GM21786 (cell line): ENCODE results near the gene SLC6A9.

Experiments
- ATAC-seq: cut with Tn5 transposase; IDR thresholded peaks from one replicate; pipeline ENCODE4 v1.9.1; 2021; ENCODE audit not compliant: unreplicated experiment

Gene SLC6A9

DNA sequence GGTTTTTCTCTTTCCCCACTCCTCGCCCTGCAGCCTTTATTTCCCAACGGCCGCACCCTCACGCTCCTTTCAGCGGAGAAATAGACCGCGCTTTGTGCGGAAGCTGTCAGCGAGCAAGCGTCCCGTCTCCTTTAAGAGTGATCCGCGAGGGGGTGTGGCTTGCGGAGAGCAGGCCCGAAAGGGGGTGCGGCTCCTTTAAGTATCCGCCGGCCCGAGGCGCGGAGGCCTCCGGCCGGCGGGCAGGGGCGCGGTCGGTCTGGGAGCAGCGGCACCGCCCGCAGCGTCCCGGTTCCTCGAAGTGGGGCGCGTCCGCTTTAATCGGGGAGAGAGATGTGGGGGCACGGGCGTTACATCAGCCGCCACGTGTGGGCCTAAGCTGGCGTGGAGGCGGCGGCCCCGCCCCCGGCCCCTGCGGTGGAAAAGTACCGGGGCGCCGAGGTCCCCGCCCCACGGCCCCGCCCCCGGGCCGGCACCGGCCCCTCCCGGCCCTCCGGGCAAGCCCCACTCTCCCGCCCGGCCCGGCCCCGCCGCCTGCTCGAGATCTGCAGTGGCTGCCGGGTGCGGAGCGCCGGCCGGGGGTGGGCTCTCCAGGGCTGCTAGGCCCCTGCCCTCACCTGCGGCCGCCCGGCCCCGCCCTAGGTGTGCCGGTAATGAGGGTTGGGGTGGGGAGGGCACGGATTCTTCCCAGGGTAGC, 1.2 kb downstream of the SLC6A9 start:
- ATAC-seq = peak; percentile 80

DNA sequence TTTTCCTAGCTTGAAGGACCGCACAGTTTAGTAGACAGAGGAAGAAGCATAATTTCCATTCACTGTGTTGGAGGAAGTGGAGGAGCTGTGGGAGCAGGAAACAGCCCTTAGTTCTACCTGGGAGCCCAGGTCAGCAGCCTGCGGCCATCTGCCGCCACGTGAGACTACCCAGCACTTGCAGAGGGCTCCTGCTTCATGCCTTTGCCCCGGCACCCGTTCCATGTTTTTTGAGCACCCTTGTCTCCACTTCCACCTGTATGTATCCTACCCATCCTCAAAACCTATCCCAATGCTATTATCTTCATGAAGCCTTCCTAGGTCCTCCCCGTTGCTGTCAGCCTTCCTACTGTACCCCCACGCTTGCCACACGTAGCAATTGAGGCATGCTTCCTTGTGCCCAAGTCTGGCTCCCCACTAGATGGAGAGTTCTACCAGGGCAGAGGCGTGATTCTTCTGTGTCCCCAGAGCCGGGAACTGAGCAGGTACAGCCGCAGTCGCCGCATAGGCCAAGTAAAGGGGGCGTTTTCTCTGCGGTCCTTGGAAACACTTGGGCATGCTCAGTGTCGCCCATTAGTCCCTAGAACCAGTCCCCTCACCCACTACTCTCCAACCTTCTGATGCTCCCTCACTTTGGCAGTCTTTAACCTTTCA, 1.9 kb downstream of the SLC6A9 start:
- ATAC-seq = peak; percentile 25

DNA sequence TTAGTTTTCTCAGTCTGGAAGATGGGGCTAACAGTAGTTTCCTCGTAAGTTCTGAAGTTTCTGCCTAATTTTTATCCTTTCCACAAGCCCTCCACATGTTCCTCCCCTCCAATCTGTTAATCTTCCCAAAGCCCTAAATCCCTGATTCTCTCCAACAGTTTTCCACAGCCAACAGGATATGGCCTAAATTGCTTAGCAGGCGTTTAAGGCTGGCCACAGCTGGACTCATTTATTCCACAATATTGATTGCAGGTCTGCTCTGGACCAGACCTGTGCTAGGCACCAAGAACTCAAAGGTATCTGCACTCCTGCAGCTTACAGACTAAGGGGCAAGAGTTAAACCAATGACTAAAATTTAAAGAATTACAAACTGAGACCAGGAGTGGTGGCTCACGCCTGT, 3.9 kb downstream of the SLC6A9 start:
- ATAC-seq = no peak

DNA sequence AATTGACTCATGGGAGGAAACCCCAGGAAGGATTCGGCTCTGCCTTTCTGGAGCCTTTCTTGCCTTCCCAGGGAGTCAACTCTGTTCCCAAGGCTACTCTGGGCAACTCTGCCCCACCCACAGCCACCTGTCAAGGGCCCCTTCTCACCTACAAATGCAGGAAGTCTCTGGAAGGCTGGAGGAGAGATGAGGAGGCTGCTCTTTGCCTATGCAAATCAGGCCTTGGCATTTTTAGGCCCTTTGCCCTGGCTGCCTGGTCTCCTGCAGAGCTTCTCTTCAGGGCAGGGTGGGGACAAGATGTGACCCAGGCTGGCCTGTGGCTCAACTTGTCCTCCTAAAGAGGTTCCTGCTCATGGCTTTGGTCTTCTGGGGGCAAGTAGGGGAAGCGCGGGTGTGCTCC, 5.4 kb downstream of the SLC6A9 start:
- ATAC-seq = no peak

DNA sequence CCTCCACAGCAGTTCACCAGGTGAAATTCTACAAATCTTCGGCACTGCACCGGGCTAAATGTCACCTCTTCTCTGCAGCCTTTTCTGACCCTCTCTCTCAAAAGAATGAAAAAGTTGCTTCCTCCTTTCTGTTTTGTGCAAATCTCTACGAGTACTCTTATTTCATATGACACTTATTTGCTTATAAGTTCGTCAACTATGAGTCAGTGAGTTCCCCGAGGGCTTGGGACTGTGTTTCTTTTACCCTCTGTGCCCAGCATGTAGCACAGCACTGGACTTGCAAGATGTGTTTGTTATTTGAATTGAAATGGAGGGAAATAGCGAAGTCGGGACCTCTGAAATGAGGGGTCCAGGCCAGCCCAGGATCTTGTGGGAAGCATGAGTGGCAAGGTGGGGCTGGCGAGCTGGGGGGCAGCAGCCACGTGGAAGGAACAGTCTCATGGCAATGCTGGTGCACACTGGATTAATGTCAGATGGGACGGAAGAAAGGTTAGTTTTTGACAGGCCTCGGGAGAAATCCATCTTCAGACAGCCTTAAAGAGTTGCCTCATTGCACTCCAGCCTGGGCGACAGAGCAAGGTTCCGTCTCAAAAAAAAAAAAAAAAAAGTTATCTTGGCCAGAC, 6.2 kb downstream of the SLC6A9 start:
- no peak for ATAC-seq

DNA sequence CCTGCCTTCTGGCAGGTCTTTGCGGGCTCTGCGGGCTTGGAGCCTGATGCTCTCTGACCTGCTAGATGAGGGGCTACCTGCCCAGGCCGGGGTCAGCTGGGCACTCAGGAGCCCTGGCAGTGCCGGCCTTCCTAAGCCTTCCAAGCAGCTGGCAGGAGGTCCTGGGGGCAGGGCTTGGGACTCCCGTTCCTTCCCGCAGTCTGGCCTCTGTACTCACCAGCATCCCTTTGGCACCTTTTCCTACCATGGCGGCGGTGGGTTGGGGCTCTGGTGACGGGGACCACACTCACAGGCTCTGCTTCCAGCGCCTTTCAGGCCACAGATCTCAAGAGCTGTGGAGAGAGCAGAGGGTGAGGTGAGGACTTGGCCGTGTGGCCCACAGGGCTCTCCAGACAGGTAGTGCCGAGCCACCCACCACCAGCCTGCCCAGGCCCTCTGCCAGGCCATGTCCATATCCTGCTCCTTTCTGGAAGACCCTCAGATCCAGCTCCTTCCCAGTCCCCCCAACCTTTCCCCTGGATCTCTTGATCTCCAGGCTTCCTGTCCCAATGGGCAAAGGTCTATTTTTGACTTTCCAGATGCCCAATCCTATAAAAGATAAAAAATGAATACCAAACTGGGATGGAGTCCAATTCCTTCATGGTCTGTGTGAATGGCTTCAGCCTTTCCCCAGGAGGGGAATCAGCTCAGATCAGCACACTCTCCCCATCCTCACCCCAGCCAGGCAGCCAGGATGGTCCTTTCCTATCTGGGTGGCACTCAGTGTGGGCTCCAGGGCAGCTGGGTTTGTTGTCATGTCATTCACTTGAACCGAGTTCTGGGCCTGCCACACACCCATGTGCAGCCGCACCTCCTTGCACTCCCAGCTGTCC, 7.0 kb downstream of the SLC6A9 start:
- no peak for ATAC-seq

DNA sequence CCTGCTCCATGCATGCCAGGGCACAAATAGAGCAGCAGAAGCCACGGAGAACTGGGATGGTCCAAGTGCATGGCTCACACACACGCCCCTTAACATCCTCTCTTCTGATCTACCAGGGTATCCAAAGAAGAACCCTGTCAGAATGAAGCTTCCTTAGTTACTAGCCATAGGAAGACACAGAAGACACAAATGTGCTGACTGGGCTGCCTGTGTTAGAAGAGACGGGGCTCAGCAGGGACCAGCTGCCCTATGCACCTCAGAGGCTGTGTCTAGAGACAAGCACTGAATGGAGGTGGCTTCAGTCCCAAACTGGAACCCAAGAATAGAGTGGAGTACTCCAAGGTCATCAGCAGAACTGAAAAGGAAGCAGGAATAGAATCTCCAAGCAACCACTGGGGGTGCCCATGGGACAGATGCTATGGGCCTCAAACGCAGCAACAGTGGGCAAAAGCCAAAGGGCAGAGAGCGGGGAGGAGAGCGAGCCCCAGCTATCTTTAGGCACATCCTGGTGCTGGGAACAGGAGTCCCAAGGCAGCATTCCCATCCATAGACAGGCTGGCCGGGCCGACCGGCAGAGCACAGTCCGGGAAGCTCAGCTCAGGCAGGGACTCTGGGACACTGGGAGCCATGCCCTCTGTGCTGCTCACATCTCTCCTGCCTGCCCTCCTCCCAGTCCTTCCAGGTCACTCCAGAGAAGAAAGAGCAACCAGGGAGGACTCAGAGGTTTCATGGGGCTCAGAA, 9.5 kb downstream of the SLC6A9 start:
- no peak for ATAC-seq

DNA sequence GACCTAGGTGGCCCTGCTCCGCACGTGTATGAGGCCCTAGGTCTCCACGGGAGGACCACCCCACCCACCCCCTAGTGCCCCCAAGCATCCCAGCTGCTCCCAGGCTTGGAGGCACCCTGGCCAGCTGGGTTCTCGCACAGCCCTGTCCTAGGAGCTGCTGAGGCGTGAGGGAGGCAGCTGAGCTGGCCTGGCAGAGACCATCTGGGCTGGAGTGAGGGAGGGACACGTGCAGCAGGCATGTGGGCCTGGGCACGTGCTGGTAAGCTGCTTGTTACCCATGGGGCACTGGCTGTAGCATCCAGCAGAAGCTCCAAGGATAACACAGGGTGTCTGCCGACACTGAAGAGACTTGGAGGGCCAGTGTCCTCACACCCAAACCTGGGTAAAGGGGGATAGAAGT, 10.1 kb downstream of the SLC6A9 start:
- no peak for ATAC-seq

DNA sequence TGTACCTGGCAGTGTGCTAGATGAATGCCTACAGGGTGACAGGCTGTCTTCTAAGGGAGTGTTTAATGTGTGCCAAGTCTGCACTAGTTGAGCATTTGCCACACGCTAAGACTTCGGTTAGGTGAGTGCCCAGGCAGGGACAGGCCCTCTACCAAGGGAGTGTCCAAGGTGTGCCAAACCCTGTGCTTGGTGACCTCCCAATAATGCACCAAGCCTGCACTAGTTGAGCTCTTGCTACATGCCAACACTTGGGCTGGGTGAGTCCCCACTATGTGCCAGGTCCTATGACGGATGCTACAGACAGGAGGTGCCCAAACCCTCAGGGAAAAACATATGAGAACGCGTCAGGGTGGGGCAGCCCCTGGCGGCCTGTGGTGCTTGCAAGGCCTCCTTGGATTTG, 10.8 kb downstream of the SLC6A9 start:
- ATAC-seq = no peak

DNA sequence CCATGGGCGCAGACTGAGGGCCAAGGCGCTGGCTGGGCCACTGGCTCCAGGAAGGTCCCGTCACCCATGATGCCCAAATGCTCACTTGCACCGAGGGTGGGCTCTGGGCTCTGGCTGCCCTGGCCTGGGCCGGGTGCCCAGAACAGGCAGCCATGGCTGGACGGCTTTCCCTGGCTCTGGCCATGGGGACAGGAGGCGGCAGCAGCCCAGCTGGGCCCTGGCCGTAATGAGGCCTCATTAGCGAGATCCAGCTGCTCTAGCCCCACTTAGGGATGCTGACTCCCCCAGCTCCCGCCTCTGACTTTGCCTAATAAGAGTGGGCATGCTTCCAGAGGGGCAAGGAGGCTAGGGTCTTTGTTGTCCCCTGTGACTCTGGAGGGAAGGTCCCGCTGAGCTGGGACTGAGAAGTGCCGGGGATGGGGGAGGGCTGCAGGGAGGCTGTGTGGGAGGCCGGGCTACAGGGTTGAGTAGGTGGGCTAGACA, 11.8 kb downstream of the SLC6A9 start:
- no peak for ATAC-seq

DNA sequence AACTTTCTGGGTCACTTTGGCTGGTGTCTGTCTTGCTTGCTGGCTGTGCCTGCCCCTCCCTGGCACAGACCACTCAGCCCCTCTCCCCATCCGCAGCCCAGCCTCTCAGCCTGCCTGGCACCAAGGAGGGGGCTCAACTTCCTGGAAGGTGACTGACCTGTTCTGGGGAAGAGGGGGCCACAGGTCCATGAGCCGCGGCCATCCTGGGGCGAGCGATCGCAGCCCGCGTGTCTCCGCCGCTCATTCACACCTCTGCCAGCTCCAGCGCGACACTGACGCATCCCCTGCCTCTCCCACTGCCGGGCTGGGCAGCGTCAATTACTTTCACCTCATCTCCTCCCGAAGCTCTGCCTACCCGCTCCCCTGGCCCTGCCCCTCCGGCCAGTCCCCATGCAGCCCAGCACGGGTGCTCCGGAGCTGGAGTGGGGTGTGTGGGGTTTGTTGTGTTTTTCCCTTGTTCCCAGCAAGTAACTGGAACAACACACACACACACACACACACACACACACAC, 14.3 kb downstream of the SLC6A9 start:
- ATAC-seq = no peak

DNA sequence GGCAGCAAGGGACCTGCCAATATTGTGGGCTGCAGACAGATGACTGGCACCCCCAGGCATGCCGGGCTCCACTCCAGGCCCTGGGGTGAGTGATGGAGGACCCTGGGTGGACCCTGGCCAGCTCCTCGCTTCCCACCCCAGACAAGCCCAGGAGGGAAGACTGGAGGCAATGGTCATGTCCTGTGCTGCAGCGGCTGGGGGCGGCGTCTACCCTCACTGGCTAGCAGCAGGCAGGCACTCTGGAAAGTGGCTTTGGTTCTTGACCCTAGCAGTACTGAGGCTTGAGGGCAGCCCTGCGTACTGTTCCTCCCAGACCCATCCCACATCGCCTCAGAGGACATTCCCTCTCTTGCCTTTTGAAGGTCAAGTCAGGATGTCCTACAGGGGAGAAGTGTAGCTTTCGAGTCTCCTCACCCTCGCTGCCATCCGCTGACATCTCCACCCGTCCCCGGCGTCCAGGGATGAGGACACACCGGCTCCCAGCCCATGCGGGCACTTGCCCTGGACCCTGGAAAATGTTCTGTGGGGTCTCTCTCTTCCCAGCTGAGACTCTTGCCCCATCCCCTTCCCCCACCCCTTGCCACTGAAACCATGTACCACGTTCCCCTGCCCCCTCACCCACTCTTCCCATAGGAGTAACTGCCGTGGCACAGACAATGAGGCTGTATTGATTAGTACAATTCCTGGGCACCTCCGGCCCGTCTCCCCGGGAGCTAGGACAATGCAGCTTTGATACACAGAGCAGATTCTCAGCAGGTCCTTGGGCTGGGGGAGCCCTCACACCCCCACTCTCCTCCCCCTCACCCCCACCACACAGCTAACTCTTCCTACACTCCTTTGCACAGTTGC, 15.0 kb downstream of the SLC6A9 start:
- no peak for ATAC-seq

DNA sequence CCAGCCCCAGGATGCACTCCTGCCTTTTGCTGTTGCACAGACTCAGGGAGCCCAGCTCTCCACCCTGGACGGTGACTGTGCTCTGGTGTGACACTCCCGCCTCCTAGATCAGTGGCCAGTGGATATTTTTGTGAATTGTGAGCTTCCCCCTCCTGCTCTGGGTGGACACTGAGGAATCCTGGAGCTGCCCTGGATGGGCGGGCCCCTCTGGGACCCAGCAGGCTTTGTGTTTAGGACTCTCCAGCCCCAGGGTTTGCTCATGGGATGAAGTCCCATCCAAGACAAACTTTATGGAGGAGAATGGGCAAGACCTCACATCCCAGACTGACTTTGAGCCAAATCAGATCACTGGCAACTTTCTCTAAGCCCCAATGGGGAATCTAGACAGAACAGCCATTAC, 16.1 kb downstream of the SLC6A9 start:
- no peak for ATAC-seq

DNA sequence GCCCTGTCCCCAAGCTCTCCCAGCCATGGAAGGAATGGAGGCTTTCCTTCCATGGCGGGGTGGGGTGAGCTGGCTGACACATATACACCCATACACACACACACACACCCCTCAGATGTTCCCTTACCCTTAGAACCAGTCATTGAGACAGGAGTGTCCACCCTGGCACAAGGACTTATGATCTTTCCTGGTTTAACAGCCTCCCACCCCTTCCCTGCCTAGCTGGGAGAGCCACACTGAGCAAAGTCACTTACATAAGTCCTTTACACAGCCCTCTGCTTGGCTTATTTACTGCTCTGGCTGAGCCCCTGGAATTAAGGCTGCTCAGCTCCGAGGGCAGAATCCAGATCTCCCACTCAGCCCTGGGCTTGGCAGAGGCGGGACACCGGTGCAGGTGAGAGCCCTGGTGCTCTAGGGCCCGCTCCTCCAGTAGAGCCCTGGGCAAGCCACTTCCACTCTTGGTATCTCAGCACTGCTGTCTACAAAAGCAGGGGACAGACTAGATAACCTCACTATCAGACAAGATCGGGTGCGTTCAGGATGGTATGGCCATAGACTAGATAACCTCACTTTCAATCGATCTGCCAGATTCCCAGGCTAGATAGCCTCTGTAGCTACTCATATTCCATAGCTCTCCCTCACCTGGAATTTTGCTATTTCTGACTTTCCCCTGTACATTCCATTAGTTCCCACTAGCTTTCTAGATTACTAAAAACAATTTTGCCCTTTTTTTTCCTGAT, 16.7 kb downstream of the SLC6A9 start:
- no peak for ATAC-seq

DNA sequence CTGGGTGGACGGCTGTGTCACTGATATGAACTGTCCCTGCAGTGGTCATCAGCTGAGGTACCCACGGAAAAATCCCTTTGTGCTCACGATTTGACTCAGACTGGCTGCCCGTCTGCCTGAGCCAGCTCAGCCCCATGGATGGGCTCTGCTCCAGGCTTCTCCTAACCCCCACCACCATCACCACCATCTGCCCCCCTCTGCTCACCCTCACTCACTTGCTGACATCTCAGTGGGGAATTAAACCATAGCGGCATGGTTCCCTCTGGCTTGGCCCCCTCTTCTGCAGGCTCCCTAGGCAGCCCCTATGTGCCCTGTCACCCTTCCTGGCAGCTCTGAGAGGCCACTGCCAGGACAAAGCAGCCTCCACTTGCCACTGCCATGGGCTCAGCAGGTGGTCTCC, 17.3 kb downstream of the SLC6A9 start:
- ATAC-seq = no peak

DNA sequence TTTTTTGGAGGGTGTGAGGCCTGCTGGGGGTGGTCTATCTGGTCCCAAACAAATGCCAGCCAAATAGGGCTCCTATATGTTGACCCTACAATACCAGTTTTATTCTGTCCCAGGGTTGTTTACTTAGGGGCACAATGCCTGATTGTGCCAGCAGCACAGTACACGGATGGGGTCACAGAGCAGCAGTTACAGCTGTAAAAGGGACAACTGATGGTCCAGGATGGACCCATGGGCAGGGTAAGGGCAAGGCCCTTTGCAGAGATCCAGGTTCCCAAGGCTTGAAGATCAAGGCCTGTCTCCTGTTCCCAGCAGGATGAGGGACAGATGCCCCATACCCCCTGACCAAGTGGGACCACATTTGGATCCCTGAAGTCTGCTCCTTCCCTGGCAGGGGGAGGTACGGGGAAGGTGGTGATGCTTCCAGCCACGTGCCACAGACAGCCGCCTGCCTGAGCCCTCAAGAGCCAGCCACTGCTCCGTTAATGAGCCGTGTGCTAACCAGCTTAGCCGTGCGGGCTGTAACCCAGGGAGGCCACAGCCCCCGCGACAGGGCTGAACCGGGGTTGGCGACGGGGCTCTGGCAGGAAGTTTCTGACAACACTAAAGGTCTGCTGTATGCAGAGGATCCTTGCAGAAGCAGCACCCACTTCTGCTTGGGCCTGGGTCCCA, 18.2 kb downstream of the SLC6A9 start:
- no peak for ATAC-seq

DNA sequence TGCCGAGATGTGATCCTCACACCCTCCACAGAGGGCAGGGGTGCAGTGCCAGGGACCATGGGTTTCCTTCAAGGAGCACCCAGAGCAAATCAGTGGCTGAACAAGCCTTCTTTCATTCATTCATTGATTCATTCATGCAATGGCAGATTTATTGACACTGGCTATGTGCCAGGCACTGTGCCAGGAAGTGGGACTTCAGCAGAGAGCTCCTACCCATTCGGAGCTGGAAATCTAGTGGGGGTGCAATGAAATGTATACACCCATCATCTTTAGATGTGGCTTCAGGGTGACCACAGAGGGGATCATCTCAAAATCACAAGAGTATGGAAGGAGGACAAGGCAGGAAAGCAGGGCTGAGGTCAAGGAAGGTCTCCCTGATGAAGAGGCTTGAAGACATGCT, 18.9 kb downstream of the SLC6A9 start:
- no peak for ATAC-seq

DNA sequence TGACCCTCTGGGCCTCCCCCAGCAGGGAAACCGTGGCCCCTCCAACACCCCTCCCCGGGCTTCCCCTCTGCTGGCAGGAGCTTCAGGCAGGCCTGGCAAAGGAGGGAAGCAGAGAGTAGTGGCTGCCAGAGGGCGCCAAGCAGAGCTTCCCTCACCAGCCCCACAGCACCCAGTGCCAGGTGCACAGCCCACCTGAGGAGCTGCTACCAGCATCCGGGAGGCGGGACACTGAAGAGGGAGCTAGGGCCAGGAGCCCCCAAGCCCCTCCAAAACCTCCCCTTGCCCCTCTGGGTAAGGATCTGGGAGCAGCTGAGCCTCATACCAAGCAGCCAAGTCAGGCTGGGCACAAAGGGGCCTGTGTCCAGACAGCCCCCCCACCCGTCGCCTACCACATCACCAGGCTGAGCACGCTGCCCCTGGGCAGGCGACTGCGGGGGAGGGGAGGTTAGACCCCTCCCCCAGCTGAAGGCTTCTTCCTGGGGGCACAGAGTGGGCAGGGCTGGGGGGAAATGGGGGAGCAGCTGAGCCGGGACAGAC, 20.3 kb downstream of the SLC6A9 start:
- ATAC-seq = no peak
